CD1c-positive myeloid dendritic cell (primary cell): ENCODE results near the gene POLDIP3.

Source experiments
- DNase-seq: peaks from one replicate; pipeline ENCODE4 v3.0.0-alpha.2; 2016; ENCODE audit errors: extremely low spot score

The POLDIP3 gene

DNA sequence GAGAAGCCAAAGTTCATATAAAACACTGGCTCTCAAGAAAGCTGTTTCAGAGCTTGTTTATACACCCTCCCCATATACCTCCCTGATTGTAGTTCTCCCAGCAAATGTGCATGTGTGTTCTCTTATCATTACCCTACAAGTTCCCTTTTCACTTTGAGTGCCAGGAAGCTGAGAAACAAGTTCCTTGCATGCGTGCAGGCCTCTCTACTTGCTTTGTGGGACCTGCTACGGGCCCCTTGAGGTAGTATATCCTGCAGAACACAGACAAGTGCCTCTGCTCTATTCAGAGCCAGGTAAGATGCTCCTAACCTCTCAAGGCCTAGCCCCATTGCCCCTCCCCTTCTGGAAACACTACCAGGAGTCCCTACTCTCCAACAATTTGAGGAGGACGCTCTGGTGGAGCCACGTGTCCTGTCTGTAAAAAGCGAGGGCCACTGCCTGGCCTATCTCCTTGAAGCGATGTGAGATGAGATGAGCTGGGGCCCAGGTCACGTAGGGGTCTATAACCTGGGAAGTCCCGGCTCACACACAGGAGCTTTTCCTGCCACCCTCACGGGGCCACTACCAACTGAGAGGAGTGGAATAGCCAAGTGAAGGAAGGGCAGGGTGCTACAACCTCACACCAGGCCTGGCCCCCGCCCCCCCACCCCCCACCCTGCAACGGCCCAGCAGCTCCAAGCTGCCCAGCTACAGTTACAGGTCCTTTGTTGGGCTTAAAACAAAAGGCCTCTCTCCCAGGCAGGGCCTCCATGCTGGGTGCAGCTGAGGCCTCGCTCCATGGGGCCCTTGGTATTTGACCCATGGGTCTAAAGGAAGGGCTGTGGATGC lies 28.3 kb upstream of the POLDIP3 start:
- peak; percentile 59 for DNase-seq

DNA sequence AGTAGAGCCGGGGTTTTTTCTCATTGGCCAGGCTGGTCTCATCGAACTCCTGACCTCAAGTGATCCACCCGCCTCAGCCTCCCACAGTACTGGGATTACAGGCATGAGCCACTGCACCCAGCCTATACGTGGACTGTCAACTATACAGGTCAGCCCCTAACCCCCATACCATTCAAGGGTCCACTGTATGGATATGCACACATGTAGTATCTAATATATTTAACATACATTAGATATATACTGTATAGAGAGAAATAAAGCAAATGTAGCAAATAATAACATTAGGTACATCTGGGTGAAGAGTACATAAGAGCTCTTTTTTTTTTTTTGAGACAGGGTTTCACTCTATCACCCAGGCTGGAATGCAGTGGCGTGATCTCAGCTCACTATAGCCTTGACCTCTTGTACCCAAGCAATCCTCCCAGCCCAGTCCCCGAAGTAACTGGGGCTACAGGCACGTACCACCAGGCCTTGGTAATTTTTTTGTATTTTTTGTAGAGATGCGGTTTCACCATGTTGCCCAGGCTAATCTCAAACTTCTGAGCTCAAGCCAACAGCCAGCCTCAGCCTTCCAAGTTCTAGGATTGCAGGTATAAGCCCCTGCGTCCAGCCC lies 27.2 kb upstream of the POLDIP3 start:
- DNase-seq: no peak

DNA sequence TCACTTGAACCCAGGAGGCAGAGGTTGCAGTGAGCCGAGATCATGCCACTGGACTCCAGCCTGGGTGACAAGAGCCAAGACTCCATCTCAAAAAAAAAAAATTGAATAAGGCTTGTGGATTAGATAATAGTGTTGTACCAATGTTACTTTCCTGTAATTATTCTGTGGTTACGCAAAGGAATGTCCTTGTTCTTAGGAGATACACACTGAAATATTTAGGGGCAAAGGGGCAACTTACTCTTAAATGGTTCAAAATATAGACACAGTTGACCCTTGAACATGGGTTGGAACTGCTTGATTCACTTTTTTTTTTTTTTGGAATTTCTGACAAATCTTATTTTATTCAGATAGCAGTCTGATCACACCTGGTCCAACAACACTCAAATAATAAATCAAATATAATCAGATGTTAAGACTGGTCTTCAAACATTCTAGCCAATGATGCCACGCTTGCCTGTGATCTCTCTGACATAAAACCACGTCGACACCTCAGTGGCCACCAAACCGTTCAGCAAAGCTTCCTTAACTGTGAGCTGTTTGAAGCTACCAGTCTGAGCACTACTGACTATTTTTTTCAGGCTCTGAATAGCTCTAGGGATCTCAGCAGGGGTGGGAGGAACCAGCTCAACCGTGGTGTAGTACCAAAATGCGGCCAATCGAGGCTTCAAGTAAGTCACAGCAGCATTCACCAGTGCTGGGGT lies 25.0 kb upstream of the POLDIP3 start:
- DNase-seq: no peak

DNA sequence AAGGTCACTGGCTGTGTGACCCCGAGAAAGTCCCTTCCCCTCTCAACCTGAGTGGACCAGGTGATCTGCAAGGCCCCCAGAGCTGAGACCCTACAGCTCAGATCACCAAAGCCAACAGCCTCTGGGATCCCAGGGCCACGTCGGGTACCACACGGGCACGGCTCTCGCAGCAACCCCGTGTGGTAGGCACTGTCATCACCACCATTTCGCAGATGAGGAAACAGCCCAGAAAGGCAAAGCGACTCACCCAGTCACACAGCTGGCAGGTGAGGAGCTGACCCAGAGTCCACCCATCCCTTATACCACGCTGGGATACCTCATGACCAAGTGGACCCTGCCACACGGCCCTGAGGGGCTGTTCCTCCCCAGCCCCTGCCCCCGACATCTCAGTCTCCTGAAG lies 22.9 kb upstream of the POLDIP3 start:
- no peak for DNase-seq

DNA sequence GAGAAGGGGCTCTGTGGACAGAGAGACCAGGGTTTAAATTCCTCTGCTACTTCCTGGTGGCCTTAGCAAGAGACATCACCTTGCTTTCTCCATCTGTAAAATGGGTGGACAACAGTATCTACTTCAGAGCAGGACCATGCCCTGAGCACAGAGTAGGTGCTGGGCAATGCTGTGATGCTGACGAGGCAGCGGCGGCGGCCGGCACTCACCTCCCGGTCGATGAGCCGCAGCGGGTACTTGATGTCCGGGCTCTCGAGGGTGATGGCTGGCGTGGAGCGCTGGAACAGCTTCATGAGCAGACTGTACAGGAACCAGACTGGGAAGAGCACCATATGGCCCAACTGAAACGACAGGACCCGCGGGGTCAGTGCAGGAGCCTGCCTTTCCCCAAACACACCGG lies 21.8 kb upstream of the POLDIP3 start:
- no peak for DNase-seq

DNA sequence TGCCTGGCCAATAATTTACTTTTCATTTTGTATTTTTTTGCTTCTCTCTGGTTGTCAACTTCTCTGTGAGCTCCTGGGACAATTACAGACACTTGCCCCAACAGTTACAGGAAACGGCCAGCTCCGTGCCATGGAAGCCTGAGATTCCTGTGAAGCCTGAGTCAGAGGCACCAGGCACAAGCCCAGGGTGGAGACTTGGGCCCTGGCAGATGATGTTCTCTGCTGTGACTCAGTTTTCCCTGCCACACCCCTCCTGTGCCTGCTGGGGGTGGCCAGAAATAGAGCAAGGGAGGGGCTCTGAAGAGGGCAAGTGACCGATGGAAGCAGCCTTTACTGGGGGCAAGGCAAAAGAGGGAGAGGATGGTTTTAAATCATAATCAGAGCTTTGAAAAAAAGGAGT lies 20.8 kb upstream of the POLDIP3 start:
- peak; percentile 32 for DNase-seq

DNA sequence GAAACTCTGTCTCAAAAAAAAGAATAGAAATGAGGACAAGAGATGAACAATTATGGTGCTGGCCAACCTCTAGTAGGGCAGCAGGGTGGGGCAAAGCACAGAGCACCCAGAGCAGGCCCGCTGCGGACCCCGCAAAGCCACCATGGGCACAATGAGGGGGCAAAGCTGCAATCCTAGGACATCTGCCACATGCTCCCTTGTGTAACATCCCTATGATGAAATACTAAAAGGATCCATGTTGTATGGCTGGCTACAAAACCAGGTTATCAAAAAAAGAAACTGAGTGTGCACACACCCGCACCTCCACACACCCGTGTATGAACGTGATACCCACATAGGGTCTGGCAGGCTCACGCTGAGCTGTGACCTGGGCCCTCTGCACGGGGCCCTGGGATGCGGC lies 18.3 kb upstream of the POLDIP3 start:
- no peak for DNase-seq

DNA sequence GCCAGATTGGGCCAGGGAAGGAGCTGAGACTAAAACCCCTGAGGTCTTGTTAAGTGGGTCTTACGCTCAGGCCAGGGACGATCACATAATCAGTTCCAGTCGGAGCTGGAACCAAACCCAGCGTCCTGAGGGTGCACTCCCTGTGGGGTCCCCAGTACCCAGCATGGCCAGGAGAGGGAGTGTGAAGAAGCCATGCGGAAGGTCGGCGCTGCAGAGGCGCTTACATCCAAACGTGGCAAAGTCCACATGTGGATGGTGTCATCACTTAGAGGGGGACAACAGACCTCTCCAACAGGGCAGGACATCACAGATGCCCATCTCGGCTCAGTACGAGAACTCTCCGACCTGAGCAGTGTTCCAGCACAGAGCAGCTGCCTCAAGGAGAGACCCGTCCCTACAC lies 17.4 kb upstream of the POLDIP3 start:
- no peak for DNase-seq

DNA sequence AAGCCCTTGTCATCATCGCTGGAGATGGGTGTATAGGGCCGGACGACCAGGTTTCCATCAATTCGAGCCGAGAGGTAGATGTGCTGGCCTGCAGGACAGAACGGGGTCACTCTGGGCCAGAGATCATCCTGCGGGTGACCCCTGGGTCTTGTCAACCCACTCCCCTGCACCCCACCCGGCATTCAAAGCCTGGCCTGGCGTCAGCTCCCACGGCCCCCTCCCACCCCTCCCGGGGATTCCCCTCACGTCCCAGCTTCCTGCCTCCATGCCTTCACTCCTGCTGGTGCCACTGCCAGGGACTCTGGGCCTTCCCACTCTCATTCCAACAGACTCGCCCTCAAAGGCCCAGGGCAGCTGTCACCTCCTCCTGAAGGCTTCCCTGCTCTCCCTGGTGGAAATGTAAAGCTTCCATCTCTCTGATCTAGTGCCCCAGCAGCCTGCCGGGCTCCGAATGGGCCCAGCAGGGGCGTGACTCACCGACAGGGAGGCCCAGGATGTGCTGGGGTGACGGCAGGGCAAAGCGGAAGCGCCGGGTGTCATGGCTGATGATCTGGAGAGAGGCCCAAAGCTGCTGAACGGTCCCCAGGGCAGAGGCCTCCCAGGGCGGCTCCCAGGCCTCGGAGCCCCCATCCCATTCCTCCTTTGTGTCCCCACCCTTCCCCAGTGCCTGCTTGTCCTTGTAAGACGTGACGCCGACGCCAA lies 16.4 kb upstream of the POLDIP3 start:
- no peak for DNase-seq

DNA sequence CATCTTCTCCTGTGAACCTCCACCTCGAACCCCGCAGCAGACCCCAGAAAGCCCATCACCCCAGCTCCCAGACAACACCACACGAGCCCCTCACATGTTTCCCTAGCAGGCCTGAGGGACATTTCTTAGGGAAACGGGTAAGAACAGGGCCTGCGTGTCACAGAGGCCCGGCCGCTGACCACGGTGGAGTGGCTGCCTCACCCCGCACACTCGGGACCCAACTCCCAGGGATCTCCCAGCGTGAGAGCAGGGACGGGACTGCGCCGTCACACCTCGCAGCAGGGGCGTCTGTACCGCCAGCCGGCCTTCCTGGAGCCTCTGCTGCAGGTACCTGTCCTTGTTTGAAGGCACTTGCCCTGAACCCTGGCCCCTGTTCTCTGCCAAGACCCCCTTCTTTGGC lies 15.5 kb upstream of the POLDIP3 start:
- no peak for DNase-seq

DNA sequence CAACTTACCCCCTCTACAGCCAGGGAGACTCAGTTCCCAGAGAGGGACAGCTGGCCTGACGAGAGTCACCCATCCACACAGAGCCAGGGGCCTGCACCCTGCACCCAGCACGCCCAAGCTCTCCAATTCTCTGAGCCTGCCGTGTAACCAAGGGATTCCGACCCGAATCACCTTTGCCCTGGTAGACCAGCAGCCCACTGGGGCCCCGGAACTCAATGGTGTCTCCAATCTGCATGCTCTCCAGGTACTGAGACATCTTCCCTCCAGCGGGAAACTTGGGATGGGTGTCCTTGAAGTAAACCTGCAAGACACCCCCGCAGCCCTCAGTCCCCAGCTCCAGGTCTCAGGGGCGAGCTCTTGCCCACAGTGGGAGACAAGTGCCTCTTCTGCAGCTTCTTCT lies 13.3 kb upstream of the POLDIP3 start:
- no peak for DNase-seq

DNA sequence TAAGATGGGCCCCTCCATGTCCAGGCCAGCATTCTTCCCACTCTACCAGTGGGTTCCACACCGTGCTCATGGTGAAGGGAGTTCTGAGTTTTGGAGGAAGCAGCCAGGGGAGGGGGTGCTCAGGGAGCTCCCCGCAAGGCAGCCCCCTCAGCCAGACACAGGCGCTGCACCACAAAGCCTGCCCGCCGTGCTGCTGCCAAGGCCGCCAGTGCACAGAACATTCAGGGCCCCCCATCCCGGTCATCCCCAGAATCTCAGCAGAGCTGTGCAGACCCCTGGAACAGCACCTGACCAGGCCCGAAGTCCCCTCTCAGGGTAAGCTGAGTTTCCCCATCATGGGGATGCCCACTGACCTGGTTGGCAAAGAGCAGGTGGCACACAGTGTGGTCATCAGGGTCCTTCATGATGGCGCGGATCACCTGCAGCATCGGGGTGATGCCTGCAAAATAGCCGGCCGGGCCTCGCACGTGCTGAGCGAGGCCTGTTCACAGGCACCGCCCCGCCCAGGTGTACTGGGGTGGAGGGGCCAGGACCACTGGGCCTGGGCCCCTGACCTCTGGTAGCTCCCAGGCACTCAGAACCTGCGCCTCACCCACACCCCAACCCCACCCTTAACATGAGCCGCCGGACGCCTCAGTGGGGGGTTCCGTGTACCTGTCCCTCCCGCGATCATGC lies 12.4 kb upstream of the POLDIP3 start:
- no peak for DNase-seq

DNA sequence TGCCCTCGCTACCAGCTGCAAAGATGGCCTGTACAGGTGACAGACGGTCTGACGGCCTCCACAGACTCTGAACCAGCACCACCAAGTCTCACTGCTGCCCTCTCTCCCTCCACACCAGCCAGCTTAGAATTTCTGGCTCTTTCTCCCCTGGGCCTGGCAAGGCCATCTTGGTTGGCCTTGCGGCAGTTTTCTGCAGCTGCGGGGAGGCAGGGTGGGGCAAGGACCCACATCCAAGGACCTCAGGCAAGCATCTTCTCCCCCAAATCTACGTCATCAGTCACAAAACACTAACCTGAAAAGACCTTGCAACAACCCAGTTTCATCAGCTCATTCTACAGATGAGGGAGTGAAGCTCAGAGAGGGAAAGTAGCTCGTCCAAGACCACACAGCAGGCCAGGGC lies 11.7 kb upstream of the POLDIP3 start:
- DNase-seq: no peak

DNA sequence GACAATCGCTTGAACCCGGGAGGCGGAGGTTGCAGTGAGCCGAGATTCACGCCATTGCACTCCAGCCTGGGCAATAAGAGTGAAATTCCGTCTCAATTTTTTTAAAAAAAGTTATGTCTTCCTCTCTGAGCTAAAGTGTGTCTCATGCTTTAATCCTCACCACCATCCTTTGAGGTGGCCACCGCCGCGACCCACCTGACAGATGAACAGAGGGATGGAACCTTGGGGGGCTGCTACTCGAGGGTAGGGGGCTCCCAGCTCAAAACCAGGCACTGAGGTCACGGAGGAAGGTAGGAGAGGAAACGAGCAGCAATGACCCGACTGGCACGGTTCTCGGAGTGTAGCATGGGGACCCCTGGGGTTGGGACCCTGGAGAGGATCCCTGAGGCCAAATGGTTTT lies 10.7 kb upstream of the POLDIP3 start:
- DNase-seq: no peak

DNA sequence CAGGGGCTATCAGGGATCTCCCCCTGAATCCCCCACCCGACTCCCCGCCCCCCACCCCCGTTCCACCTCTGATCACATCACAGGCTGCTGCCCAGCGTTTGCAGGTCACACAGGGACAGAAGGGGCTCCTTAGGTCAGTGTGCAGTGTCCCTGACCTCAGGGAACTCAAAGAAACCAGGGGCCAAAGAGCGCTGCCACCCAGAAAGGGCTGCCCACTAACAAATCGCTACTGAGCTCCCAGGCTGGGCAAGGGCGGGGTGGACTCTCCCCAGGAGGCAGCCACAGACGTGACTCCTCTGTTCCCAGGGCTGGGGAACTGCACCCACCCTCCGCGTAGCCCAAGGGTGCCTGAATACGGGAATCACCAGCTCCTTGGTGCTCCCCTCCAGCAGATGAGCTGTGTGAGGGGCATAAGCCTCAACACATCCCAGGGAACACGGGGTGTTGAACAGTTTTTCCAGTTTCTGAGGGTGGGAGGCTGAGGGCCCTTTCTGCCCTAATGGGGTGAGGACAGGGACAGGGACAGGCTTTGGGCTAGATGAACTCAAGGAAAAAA lies 9.9 kb upstream of the POLDIP3 start:
- no peak for DNase-seq

DNA sequence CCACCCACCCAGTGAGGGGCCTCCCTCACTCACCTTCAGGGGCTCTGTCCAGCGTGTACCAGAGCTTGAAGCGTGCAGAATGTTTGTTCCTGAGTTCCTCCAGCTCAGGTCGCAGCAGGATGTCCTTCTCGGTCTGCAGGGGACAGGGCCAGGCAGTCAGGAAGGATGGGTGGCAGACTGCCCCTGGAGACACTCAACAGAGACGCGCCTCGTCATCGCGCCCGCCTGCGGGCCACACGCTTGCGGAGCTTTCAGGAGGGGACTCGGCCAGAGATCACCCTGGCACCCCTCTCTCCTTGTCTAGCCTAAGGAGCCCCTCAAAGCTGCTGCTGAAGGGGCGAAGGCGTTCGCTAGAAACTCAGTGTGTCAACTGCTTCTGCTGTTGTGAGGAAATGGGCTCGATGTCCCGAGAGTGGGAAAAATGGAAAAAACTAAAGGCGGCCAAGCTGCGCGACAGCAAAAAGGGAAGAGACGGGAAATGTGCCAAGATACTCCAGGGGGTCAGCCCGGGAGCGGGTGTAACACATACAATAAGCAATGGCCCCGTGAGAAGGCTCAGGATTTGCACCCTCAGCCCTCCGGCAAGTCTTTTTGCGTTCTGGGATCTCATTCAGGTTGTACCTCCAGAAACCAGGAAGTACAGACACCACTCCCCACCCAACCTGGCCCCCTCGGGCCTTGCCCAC lies 9.2 kb upstream of the POLDIP3 start:
- no peak for DNase-seq

DNA sequence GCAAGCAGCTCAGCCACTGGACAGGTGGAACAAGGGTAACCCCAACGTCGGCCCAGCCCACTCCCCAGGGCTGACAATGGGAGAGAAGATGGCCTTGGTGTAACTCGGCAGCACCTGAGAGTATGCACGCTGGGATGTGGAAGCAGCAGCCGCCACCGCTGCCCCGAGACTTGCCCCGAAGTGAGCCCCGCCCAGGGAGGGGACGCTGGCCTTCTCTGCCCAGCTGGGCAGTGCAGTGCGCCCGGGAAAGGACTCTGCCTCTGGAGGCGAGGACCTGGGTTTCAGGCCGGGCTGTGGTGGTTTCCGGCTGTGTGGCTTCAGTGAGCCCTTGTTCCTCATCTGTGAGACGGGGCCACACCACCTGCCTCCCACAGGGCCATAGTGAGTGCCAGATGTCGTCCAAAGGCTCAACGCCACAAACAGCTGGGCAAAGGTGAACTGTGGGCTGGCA lies 8.6 kb upstream of the POLDIP3 start:
- peak; percentile 68 for DNase-seq

DNA sequence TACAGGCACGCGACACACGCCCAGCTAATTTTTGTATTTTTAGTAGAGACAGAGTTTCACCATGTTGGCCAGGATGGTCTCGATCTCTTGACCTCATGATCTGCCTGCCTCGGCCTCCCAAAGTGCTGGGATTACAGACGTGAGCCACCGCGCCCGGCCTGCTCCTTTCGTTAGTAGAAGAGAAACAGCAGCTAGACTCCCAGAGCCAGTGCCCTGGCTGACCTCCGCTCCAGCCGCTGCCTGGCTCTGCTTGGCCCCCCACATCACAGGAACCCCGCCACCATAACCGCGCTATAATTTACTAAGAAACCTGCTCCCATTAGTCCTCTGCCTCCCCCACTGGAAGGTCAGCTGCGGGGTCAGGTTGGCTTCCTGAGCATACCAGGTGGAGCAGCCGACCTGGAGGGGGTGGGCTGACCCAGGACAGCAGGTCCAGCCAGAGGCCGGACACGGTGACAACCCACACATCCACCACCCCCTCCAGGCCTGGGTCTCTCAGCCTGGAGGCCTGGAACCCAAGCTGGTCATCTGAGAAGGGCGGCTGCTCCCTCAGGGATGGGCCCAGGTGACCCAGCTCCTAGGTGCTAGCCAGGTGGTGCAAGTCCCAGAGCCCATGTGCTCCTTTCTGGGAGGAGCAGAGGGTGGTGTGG lies 7.5 kb upstream of the POLDIP3 start:
- no peak for DNase-seq

DNA sequence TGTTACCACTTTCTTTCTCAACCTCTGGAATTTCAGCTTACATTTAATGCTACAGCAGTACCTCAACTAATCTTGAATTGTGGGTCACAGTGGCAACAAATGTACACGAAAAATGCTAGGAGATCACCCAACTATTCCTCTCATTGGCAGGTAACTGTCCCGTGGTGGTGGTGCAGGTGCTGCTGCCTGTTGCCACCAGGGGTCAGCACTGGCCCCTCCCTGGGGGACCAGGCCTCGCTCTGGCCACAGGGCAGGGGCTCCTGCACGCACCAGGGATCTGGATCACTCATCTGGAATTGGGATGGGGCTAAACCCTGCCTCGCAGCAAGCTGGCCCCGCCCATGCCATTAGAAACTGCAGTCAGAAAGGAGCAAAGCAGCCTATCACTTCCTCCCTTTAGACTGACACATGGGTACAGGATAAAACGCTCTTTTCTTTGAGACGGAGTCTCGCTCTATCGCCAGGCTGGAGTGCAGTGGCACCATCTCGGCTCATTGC lies 6.9 kb upstream of the POLDIP3 start:
- peak; percentile 57 for DNase-seq

DNA sequence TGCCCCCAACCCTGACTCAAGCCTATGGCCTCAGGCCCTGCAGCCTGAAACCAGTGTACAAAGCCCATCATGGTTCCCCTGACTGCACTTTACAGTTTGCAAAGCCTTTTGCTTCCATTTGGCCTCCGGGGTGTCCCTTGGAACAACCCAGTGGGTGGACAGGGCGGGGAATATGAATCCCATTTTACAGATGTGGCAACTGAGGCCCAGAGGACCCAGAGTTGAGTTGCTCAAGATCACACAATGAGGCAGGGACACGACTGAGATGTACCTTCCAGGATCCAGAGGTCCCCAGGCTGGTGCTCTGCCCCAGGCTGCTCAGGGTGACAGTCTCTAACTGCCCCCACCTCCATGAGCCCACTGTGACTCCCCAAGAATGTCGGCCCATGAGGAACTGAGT lies 5.4 kb upstream of the POLDIP3 start:
- no peak for DNase-seq
